HUES6 (cell line): ENCODE measurements around the gene REX1BD.
"Not testable (repeated sequence)": the region's sequence is repeated elsewhere in the genome, so short reads cannot be mapped to it uniquely, and the experiment has no call there.

ENCODE experiments used
- H3K27ac ChIP-seq: 2 replicates; pipeline ENCODE4 v1.7.0; 2013; ENCODE audit warnings: low read depth, mild to moderate bottlenecking, low read length, inconsistent platforms
- H3K27me3 ChIP-seq: 2 replicates; pipeline ENCODE4 v1.6.1; 2013; ENCODE audit warnings: low read length; ENCODE audit not compliant: control insufficient read depth, insufficient read depth
- H3K36me3 ChIP-seq: 2 replicates; pipeline ENCODE4 v1.6.1; 2013; ENCODE audit warnings: low read length; ENCODE audit not compliant: control insufficient read depth, insufficient read depth
- H3K4me1 ChIP-seq: 2 replicates; pipeline ENCODE4 v1.6.1; 2013; ENCODE audit warnings: low read length; ENCODE audit not compliant: control insufficient read depth, insufficient read depth
- H3K4me3 ChIP-seq: 2 replicates; pipeline ENCODE4 v1.5.1; 2013; ENCODE audit warnings: low read depth, low read length
- H3K9ac ChIP-seq: one replicate; pipeline ENCODE4 v1.6.1; 2013; ENCODE audit warnings: mild to moderate bottlenecking, low read length
- H3K9me3 ChIP-seq: 2 replicates; pipeline ENCODE4 v1.6.1; 2013; ENCODE audit warnings: low read depth, low read length; ENCODE audit not compliant: control insufficient read depth, insufficient read depth

REX1BD gene

DNA sequence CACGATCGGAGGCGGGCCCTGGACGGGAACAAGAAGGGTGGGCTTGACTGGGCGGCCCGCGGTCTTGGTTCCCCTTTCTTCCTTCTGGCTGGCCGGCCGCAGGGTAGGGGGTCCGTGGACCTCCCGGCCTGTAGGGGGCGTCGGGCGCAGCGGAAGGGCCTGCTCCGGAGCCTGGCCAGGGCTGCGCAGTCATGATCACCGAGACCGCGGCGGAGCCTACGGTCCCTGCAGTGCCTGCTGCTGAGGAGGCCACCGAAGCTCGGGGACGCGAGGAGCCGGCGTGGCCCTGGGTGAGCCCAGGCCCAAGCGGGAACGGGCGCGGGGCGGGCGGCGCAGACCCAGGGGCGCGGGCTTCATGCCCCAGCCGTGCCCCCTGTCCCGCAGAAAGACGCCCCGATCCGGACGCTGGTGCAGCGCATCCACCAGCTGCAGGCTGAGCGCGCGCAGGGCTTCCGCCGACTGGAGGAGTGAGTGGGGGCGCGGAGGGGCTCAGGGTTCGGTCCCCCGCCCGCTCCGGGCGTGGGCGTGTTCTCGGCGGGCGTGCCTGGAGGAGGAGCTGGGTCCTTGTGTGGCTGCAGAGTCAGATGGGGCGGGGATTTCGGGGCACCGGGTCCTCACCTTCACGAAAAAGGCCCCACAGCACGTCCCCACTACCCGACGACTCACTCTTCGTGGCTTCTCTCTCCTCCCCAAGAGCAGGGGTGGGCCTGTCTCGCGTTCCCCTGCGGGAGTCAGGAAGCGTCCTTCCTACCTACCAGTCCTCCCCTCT lies at the start of gene REX1BD:
TSS of gene REX1BD (plus strand) at position 188 of the 769 bp plus-strand sequence. CDS start at position 192, 4 bp downstream.
- H3K27ac ChIP-seq, result peak within 1 kb of the TSS; percentile 95
- H3K9ac ChIP-seq, result peak within 1 kb of the TSS; percentile 95
- H3K27me3 ChIP-seq, result no peaks in the 10 kb centered on the region
- H3K9me3 ChIP-seq, result no peaks in the 10 kb centered on the region
- peak within 1 kb of the TSS; percentile 96 for H3K4me3 ChIP-seq
- H3K4me1 ChIP-seq, result peaks cover 20% of the 10 kb centered on the region
- H3K36me3 ChIP-seq, result peaks cover 5% of the 10 kb centered on the region

- H3K27ac ChIP-seq, result no peak overlapping the region
- no peaks in the 10 kb centered on the region for H3K9me3 ChIP-seq
- peaks cover 4% of the 10 kb centered on the region for H3K4me1 ChIP-seq
- no peak overlapping the region for H3K9ac ChIP-seq
- no peaks in the 10 kb centered on the region for H3K27me3 ChIP-seq
- no peak overlapping the region for H3K4me3 ChIP-seq
- peaks cover 67% of the 10 kb centered on the region for H3K36me3 ChIP-seq
Observed at GRCh38 chr19:18539372-18539771, 49.2 kb upstream of the REX1BD start.

DNA sequence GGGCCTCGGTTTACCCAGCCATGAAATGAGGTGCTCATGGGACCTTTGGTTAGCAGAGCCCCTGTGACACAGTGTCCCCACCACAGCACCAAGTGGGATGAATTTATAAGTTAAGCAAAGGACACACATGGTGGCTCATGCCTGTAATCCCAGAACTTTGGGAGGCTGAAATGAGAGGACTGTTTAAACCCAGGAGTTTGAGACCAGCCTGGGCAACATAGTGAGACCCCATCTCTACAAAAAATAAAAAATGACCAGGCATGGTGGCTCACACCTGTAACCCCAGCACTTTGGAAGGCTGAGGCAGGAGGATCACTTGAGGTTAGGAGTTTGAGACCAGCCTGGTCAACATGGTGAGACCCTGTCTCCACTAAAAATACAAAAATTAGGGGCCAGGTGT lies 48.4 kb upstream of the REX1BD start:
- H3K9me3 ChIP-seq, H3K9ac ChIP-seq, H3K4me3 ChIP-seq, H3K27ac ChIP-seq, H3K27me3 ChIP-seq, H3K4me1 ChIP-seq: not testable (repeated sequence)
- peaks cover 63% of the 10 kb centered on the region for H3K36me3 ChIP-seq

DNA sequence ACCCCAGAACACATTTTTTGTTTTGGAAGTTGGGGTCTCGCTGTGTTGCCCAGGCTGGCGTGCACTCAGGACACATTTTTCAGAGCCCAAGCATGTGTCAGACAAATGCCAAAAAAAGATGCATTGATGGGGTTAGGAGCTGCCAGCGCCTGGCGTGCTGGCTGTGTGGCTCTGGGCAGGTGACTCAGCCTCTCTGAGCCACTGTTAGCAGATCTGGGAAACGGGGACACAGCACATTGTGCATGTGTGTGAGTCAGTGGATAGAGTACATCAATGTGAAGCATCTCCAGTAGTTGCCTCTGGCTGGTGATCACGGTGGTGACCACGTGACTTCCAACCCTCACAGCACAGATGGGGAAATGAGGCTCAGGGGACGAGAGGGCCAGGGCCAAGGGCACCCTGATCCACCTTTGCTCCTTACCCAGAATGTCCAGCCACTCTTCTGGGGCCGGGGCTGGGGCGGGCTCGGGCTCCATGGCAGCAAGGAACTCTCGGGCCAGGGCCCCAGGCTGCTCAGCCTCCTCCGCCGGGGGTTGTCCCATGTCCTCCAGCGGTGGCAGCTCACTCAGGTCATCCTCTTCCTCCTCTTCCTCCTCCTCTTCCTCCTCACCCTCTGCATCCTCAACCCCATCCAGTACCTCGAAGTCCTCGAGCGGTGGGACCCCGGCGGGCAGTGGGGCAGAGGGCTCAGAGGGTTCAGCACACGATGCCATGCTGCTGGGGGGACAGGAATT lies 47.2 kb upstream of the REX1BD start:
- peaks cover 53% of the 10 kb centered on the region for H3K36me3 ChIP-seq
- H3K4me1 ChIP-seq, result peaks cover 6% of the 10 kb centered on the region
- no peak overlapping the region for H3K27ac ChIP-seq
- H3K9ac ChIP-seq, result no peak overlapping the region
- no peaks in the 10 kb centered on the region for H3K27me3 ChIP-seq
- no peak overlapping the region for H3K4me3 ChIP-seq
- H3K9me3 ChIP-seq, result no peaks in the 10 kb centered on the region

- Histone ChIP-seq H3K9ac (peak overlapping the region; percentile 45), H3K9me3 (no peaks in the 10 kb centered on the region), H3K27me3 (no peaks in the 10 kb centered on the region), H3K27ac (no peak overlapping the region), H3K36me3 (peaks cover 44% of the 10 kb centered on the region), H3K4me1 (peaks cover 6% of the 10 kb centered on the region), H3K4me3 (peak overlapping the region; percentile 84)
Observed at GRCh38 chr19:18541992-18542940, 46.3 kb upstream of the REX1BD start.

- Histone ChIP-seq H3K4me1 (peaks cover 6% of the 10 kb centered on the region), H3K9ac (peak within 1 kb of the TSS; percentile 55), H3K27ac (no peak within 1 kb of the TSS), H3K27me3 (no peaks in the 10 kb centered on the region), H3K36me3 (peaks cover 35% of the 10 kb centered on the region), H3K4me3 (peak within 1 kb of the TSS; percentile 84), H3K9me3 (no peaks in the 10 kb centered on the region)
Observed at GRCh38 chr19:18542941-18543813, 45.4 kb upstream of the REX1BD start, which contains the start of gene FKBP8. Gene FKBP8 (minus strand): TSS chr19:18543573. CDS start chr19:18541970, 1,603 bp downstream.

- H3K27me3 ChIP-seq, result no peaks in the 10 kb centered on the region
- no peak overlapping the region for H3K9ac ChIP-seq
- H3K9me3 ChIP-seq, result no peaks in the 10 kb centered on the region
- peaks cover 6% of the 10 kb centered on the region for H3K4me1 ChIP-seq
- H3K27ac ChIP-seq, result no peak overlapping the region
- H3K4me3 ChIP-seq, result peak overlapping the region; percentile 76
- H3K36me3 ChIP-seq, result peaks cover 31% of the 10 kb centered on the region
Observed at GRCh38 chr19:18543814-18544475, 44.7 kb upstream of the REX1BD start.

DNA sequence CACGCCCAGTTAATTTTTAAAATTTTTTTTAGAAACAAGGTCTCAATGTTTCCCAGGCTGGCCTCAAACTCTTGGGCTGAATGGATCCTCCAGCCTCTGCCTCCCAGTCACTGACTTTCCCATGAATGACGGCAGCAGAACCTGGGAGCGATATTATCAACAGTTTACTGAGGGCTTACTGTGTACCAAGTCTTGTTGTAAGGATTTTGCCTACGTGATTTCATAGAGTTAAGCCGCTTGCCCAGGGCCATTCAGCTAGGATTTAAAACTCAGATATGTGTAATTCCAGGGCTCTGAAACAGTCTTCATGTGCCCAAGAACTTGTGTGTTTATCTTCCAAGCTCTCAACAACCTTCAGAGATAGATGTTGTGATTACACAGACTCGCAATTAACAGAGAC lies 37.0 kb upstream of the REX1BD start:
- H3K4me1 ChIP-seq, result no peaks in the 10 kb centered on the region
- no peak overlapping the region for H3K4me3 ChIP-seq
- H3K36me3 ChIP-seq, result no peaks in the 10 kb centered on the region
- no peak overlapping the region for H3K9ac ChIP-seq
- H3K9me3 ChIP-seq, result no peaks in the 10 kb centered on the region
- H3K27me3 ChIP-seq, result no peaks in the 10 kb centered on the region
- H3K27ac ChIP-seq, result no peak overlapping the region

- H3K4me3 ChIP-seq, result peak within 1 kb of the TSS; percentile 75
- no peaks in the 10 kb centered on the region for H3K27me3 ChIP-seq
- H3K9me3 ChIP-seq, result no peaks in the 10 kb centered on the region
- no peaks in the 10 kb centered on the region for H3K4me1 ChIP-seq
- H3K27ac ChIP-seq, result peak within 1 kb of the TSS; percentile 36; the same call in 1 of the 2 replicates
- H3K9ac ChIP-seq, result peak within 1 kb of the TSS; percentile 78
- peaks cover 13% of the 10 kb centered on the region for H3K36me3 ChIP-seq
Observed at GRCh38 chr19:18557411-18558201, 31.0 kb upstream of the REX1BD start, which contains the start of gene KXD1. Gene KXD1 (plus strand): TSS chr19:18557870. CDS start chr19:18562057, 4,187 bp downstream.
